Tibial nerve (tissue), 3 donors: ENCODE data around the gene GPR180.

Experiments
- CTCF ChIP-seq, 5 experiments: fragments of 200-600 bp in 3 of 5; fragments of 450-650 bp in 2 of 5; sonication (generic) in 3 of 5; IDR thresholded peaks; one replicate each; pipeline ENCODE4 v1.5.1; 2016 to 2019; ENCODE audit warnings: antibody characterized with exemption in 5 of 5, mild to moderate bottlenecking in 3 of 5, moderate library complexity in 2 of 5
- POLR2A ChIP-seq, 2 donors: fragments of 450-650 bp; IDR thresholded peaks; one replicate each; pipeline ENCODE4 v1.6.1; 2017; ENCODE audit warnings: antibody characterized with exemption in 2 of 2, mild to moderate bottlenecking in 2 of 2, moderate library complexity in 2 of 2

- no peak for TF ChIP-seq CTCF (IDR thresholded peaks at IDR 0.05)
- no peak for TF ChIP-seq POLR2A (IDR thresholded peaks at IDR 0.05)
Observed at GRCh38 chr13:94630858-94631257, 29.2 kb downstream of the GPR180 start.
